Measurements from ENCODE around the gene LRRC2. TPM values are rescaled to one million over a fixed set of nuclear protein-coding genes. Genes with fewer than 3 reads are reported as not detected.

LRRC2 gene
- total and polyA plus RNA-seq, 2 donors (not counting 3 experiments of a cell fraction or from before 2014, with no cell fraction given) = 0.14 to 0.73 TPM

DNA sequence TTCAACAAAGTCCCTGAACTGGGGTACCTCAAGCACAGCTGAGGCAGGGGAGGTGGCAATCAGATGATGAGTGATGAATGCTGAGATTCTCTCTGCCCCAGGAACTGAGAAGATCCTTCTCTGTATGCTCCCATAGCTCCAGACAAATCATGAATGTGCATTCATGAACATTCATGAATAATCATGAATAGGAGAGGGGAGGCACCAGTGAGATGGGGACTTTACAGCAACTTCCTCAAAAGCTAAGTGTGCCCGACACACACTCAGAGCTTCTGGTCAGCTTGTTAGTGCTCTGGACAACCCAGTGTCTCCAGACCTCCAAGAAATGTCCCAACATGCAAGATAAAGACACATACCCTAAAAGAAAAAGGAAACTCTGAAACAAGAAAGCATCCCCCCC lies 24.3 kb downstream of the LRRC2 start:
- POLR2A ChIA-PET = no interaction called here
- TF ChIP-seq JUN (IDR thresholded peaks at IDR 0.05; ENCODE audit: borderline replicate concordance, insufficient read depth, insufficient read length, low read depth) (no peak), GATA2 (IDR thresholded peaks at IDR 0.05; ENCODE audit: insufficient read depth, insufficient read length, low read depth, low read length) (no peak), POLR2A (IDR thresholded peaks at IDR 0.05; ENCODE audit: low read depth, low read length) (no peak), FOS (IDR thresholded peaks at IDR 0.05; ENCODE audit: borderline replicate concordance, insufficient read depth, low read length) (no peak), MYC (IDR thresholded peaks at IDR 0.05; ENCODE audit: low read depth, low read length) (no peak), POLR2AphosphoS5 (IDR thresholded peaks at IDR 0.05; ENCODE audit: insufficient read depth, low read depth, low read length) (no peak), EZH2 (IDR thresholded peaks at IDR 0.05; ENCODE audit: borderline replicate concordance, low read depth, low read length, severe bottlenecking) (no peak)
- TF ChIP-seq, protein P1, sequence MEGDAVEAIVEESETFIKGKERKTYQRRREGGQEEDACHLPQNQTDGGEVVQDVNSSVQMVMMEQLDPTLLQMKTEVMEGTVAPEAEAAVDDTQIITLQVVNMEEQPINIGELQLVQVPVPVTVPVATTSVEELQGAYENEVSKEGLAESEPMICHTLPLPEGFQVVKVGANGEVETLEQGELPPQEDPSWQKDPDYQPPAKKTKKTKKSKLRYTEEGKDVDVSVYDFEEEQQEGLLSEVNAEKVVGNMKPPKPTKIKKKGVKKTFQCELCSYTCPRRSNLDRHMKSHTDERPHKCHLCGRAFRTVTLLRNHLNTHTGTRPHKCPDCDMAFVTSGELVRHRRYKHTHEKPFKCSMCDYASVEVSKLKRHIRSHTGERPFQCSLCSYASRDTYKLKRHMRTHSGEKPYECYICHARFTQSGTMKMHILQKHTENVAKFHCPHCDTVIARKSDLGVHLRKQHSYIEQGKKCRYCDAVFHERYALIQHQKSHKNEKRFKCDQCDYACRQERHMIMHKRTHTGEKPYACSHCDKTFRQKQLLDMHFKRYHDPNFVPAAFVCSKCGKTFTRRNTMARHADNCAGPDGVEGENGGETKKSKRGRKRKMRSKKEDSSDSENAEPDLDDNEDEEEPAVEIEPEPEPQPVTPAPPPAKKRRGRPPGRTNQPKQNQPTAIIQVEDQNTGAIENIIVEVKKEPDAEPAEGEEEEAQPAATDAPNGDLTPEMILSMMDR (IDR thresholded peaks at IDR 0.05; ENCODE audit: extremely low read depth in 1 of 2, insufficient read depth in 1 of 2, low read depth in 1 of 2, low read length in 2 of 2) = no peak
- TF ChIP-seq, protein P2, sequence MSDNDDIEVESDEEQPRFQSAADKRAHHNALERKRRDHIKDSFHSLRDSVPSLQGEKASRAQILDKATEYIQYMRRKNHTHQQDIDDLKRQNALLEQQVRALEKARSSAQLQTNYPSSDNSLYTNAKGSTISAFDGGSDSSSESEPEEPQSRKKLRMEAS (IDR thresholded peaks at IDR 0.05; ENCODE audit: insufficient read depth, insufficient read length) = no peak
- dilution Hi-C loops (cut with MboI; ENCODE audit: extremely low pct_ligation_motif_present, low sequenced_read_pairs) (no loop called here), intact Hi-C loops (cut with micrococcal nuclease) (no loop called here)
- no TSS peak for BruUV-seq (replicated peaks)
- no peak overlapping the region for H3K4me2 ChIP-seq (ENCODE audit: insufficient read depth, low read length)
- H3K9ac ChIP-seq (replicated peaks; ENCODE audit: extremely low read depth, insufficient read depth, low read length) = no peak overlapping the region
- H3K9me1 ChIP-seq (replicated peaks; ENCODE audit: control insufficient read depth, extremely low read depth, insufficient read depth, low read length) = no peaks in the 10 kb centered on the region
- H4K20me1 ChIP-seq (replicated peaks; ENCODE audit: control insufficient read depth, extremely low read depth, insufficient read depth, low read length) = no peaks in the 10 kb centered on the region
- H3K27ac ChIP-seq (ENCODE audit: insufficient read depth, low read depth, low read length) = no peak overlapping the region
- CTCF ChIA-PET = interaction anchor here (0.8 to 2.5 kb wide), 5 partner anchors 17 to 92 kb away, joined by 3 to 17 read pairs (median 3); no protein-coding TSS in a partner anchor
- no peaks in the 10 kb centered on the region for H3K36me3 ChIP-seq (ENCODE audit: control insufficient read depth in 2 of 2, extremely low read depth in 1 of 2, insufficient read depth in 2 of 2, low read length in 2 of 2)
- H3K27me3 ChIP-seq (ENCODE audit: control insufficient read depth in 2 of 2, insufficient read depth in 2 of 2, low read length in 2 of 2) = peaks cover 0 to 2% of the 10 kb centered on the region in 2 experiments
- H3K4me3 ChIP-seq (replicated peaks in 1 of 3; ENCODE audit: insufficient read depth in 1 of 3, low read depth in 1 of 3, low read length in 3 of 3) = no peak overlapping the region
- H3K79me2 ChIP-seq (ENCODE audit: control insufficient read depth, insufficient read depth, low read length) = no peaks in the 10 kb centered on the region
- H2AFZ ChIP-seq (ENCODE audit: low read depth, low read length) = no peak overlapping the region
- H3K4me1 ChIP-seq (ENCODE audit: control insufficient read depth, extremely low read depth, insufficient read depth, low read length) = peaks cover 18% of the 10 kb centered on the region
- FAIRE-seq = no peak
- H3K9me3 ChIP-seq (replicated peaks; ENCODE audit: control insufficient read depth, insufficient read depth, low read length) = no peaks in the 10 kb centered on the region
- DNase-seq (ENCODE audit: low read depth, low spot score) = no peak
